RKO (cell line): ENCODE measurements around the gene NUDT5.
A peak's percentile ranks its signal among the peaks of the same experiment; 100 is the strongest.
"Not testable (repeated sequence)": the region's sequence is repeated elsewhere in the genome, so short reads cannot be mapped to it uniquely, and the experiment has no call there.

Experiments
- DNase-seq: peaks from one replicate; pipeline ENCODE4 v3.0.0-alpha.2; 2016; ENCODE audit warnings: low spot score

The NUDT5 gene

DNA sequence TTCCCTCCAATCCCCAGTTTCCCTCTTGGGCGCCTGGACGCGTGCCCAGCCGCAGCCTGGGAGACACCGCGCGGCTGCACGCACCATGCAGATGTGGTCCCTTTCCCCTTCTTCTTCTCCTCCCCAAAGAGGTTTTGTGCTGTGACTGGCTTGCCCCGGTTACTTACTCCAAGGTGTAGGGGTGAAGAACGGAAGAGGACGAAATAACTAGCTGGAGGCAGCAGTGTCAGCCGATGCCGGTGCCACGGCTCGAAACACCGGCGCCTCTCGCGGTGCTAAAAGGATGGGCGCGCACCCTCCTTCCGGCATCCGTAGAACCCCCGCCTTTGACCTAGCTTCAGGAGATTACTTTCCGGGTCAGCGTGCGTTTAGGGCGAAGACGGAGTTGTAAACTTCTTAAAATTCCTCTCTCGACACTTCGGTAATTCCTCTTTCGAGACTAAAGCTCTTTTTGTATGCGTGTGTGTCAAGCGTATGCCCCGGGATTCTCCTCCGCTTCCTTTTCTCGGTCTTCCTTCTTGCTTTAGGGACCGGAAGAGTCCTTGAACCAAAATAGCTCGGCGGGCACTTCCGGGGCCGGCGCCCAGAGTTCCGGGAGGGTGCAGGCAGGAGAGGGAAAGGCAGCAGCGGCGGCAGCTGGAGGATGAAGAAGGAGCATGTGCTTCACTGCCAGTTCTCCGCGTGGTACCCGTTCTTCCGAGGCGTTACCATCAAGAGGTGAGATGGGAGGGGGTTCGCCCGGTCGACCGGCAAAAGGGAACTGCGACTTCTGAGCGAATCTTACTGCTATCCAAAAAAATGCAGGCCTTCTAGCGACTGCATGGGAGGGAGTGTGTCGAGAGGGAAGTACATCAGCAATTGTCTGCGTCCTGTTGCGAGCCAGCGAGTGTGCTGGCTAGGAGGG, at the start of gene NUDT5, which contains the start of gene CDC123:
Gene NUDT5 (minus strand): TSS at position 289 of the 904 bp plus-strand sequence. CDS start 9,600 bp downstream, outside the sequence.
Gene CDC123 (plus strand): TSS at position 586 of the 904 bp plus-strand sequence. CDS start 58 bp downstream, at position 644.
- DNase-seq: peak; percentile 94

GRCh38 chr10:12243864-12244620, 48.4 kb upstream of the NUDT5 start:
- no peak for DNase-seq

- DNase-seq: no peak
Observed at GRCh38 chr10:12241810-12242529, 46.3 kb upstream of the NUDT5 start.

- no peak for DNase-seq
Observed at GRCh38 chr10:12238821-12239220, 43.1 kb upstream of the NUDT5 start.

DNA sequence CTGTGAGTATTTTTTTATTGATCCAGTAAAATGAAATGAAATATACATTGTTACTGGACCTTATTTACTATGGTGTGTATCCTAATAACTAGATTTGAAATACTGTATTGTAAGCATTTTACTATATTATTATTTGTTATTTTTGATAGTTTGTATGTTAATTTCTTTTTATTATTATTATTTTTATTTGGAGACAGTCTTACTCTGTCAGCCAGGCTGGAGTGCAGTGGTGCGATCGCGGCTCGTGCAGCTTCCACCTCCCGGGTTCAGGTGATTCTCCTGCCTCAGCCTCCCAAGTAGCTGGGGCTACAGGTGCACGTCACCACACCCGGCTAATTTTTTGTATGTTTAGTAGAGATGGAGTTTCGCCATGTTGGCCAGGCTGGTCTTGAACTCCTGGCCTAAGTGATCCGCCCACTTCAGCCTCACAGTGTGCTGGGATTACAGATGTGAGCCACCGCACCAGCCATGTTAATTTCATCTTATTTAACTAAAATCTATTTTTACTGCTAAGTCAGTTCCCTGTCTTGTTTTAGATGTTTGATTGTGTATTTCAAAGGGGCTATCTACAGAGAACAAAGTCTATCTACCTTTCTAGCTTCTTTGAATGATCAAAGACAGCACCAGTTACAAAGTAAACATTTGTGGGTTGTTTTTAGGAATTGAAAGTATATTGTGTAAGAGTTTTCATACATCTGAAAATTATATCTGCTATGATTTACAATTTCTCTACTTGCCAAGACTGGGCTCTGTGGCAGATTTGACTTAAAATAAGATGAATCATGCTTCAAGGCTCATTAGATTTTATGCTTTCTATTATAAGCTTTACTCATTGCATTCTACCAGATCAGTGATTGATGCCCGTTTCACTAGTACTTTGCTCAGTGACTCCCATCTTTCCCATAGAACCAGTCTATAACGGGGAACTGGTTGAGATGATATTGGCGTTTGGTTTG, 41.9 kb upstream of the NUDT5 start:
- no peak for DNase-seq

DNA sequence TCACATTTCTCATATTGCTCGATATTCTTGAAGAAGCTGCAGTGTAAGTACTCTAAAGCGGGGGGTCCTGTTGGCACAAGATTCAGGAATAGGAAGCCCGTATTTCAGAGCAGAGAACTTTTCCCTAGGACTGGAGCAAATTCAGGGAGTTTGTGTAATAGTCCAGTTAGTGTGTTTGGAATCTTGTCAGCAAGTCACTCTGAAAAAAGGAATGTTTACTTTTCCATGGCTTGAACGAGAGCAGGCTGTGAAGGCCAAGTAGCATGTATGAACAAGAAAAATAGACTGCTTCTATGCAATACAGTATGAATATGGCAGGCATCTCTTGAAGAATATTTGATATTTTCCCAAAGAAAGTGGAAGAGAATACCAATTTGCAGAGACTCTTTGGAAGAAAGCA, 40.1 kb upstream of the NUDT5 start:
- no peak for DNase-seq

- DNase-seq: no peak
Observed at GRCh38 chr10:12235116-12235694, 39.5 kb upstream of the NUDT5 start.

DNA sequence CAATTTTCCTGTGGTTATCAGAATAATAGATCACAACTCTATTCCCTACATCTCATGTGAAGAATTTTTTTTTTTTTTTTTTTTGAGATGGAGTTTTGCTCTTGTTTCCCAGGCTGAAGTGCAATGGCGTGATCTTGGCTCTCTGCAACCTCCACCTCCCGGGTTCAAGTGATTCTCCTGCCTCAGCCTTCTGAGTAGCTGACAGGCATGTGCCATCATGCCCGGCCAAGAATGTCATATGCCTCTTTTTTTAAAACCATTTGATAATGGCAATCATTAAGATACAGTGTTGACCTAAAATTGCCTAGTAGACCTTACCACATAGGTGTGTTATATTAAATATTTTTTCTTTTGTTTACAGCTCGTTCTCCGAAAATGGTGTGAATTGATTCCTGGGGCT, 39.0 kb upstream of the NUDT5 start:
- DNase-seq: not testable (repeated sequence)

GRCh38 chr10:12228851-12229250, 33.2 kb upstream of the NUDT5 start:
- DNase-seq: no peak

GRCh38 chr10:12226438-12226837, 30.7 kb upstream of the NUDT5 start:
- not testable (repeated sequence) for DNase-seq

- DNase-seq: no peak
Observed at GRCh38 chr10:12225444-12225843, 29.8 kb upstream of the NUDT5 start.

GRCh38 chr10:12221323-12222298, 25.9 kb upstream of the NUDT5 start:
- DNase-seq: peak; percentile 42

DNA sequence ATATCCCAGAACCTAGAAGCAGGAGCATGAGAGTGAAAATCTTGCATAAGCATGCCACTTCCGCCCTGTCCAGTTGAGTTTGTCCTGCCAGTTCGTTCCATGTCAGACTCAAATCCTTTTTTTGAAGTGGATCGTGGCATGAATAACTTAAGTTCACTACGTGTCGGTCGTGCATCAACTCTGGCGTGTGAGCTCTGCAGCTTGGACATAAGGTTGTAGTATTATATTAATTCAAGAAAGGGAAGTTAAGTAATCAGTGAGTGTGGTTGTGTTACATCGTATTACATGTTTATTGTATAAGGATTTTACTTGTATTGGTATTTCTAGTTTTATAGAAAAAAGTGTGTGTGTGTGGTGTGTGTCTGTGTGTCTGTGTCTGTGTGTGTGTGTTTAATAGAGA, 23.3 kb upstream of the NUDT5 start:
- no peak for DNase-seq

DNA sequence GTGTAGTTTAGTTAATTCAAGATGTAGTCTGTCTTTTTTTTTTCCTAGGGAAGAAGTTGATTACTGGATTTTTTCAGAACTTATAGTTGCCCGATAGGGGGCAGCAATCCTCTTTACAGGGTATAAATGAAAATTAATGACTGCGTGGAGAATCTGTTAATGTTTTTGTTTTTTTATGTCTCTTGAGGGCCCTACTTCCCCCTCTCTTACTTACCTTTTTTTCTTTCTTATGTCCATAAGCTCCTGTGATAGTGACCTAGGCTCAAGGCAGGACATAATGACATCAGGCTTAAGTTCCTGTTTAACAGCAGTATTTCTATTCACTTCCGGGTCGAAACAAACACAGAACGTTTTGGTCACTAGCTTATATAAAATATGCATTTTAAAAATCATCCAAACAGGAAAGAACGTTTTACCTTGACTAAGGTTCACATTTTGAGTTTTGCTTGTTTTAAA, 19.1 kb upstream of the NUDT5 start:
- peak; percentile 79 for DNase-seq

GRCh38 chr10:12214093-12214492, 18.4 kb upstream of the NUDT5 start:
- no peak for DNase-seq

GRCh38 chr10:12213621-12214020, 17.9 kb upstream of the NUDT5 start:
- DNase-seq: no peak

- DNase-seq: no peak
Observed at GRCh38 chr10:12212454-12212853, 16.8 kb upstream of the NUDT5 start.

DNA sequence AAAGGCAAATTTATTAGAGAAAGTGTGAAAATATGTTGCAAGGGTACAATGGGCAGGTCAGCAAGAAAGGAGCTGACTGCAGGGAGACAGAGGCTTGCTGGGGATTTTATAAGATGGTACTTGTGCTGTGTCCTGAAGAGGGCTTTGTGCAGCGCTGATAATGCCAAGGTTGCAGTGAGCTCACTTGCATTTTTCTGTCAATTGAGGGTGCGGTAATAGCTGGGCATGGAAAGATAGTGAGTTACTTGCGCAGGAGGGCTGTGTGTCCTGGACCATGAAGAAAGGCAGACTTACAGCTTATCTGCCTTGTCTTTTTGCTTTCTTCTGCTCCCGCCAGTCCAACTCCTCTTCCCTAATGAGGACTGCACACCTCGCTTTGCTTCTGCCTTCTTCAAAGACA, 12.8 kb upstream of the NUDT5 start:
- DNase-seq: no peak

GRCh38 chr10:12207114-12207513, 11.4 kb upstream of the NUDT5 start:
- no peak for DNase-seq
